Measurements from ENCODE around the gene NPAT. TPM values are rescaled to one million over a fixed set of nuclear protein-coding genes. Genes with fewer than 3 reads are reported as not detected.
A peak's percentile ranks its signal among the peaks of the same experiment; 100 is the strongest.

The NPAT gene
- total RNA-seq = 10 to 100 TPM; 28.7 to 29.2 TPM

- H3K36me3 Mint-ChIP-seq = peaks cover 12% of the 10 kb centered on the region
- H3K4me1 Mint-ChIP-seq (ENCODE audit: low read depth) = peaks cover 49% of the 10 kb centered on the region
- H3K4me3 Mint-ChIP-seq = no peak within 1 kb of the TSS
- H3K27ac Mint-ChIP-seq = no peak within 1 kb of the TSS
- no peaks in the 10 kb centered on the region for H3K9me3 Mint-ChIP-seq
- ChIA-PET POLR2A (interaction anchor here (0.7 to 5.7 kb wide), 17 partner anchors 9 to 275 kb away, joined by 3 to 62 read pairs (median 4); partner anchors contain the start of gene POGLUT3), CTCF (interaction anchor here (0.6 to 2.7 kb wide), 14 partner anchors 8 to 370 kb away, joined by 3 to 19 read pairs (median 4); partner anchors contain the start of genes CUL5 and EXPH5)
- no peaks in the 10 kb centered on the region for H3K27me3 Mint-ChIP-seq
- intact Hi-C loops (cut with micrococcal nuclease) = loop anchor here (1.0 to 5.0 kb wide), 15 partner anchors 22 to 660 kb away; partner anchors contain the start of genes ACAT1, C11orf65, CUL5 and EXPH5
- DNase-seq = peak; percentile 99
Measured at GRCh38 chr11:108222574-108223347, at the start of gene NPAT, which contains the start of gene ATM. NPAT (minus strand) TSS chr11:108222638; CDS start chr11:108222536, 102 bp downstream. ATM (plus strand) TSS chr11:108223067; CDS start chr11:108227625, 4,558 bp downstream.

GRCh38 chr11:108269583-108269982 is 47.1 kb upstream of the NPAT start:
- Mint-ChIP-seq H3K27ac (no peak overlapping the region), H3K36me3 (peaks cover 34% of the 10 kb centered on the region), H3K9me3 (peaks cover 14% of the 10 kb centered on the region), H3K27me3 (no peaks in the 10 kb centered on the region), H3K4me3 (no peak overlapping the region), H3K4me1 (ENCODE audit: low read depth) (peaks cover 35% of the 10 kb centered on the region)
- no peak for DNase-seq
- CTCF ChIA-PET = no interaction called here
- intact Hi-C loops (cut with micrococcal nuclease) = no loop called here
- POLR2A ChIA-PET = no interaction called here

GRCh38 chr11:108253176-108253575 is 30.7 kb upstream of the NPAT start:
- intact Hi-C loops (cut with micrococcal nuclease) = no loop called here
- CTCF ChIA-PET = interaction anchor here (1.1 kb wide), 1 partner anchor 13 kb away, joined by 4 read pairs; no protein-coding TSS in a partner anchor
- Mint-ChIP-seq H3K4me3 (no peak overlapping the region), H3K27me3 (no peaks in the 10 kb centered on the region), H3K4me1 (ENCODE audit: low read depth) (peaks cover 36% of the 10 kb centered on the region), H3K27ac (no peak overlapping the region), H3K36me3 (peaks cover 26% of the 10 kb centered on the region), H3K9me3 (no peaks in the 10 kb centered on the region)
- DNase-seq = no peak
- POLR2A ChIA-PET = no interaction called here

DNA sequence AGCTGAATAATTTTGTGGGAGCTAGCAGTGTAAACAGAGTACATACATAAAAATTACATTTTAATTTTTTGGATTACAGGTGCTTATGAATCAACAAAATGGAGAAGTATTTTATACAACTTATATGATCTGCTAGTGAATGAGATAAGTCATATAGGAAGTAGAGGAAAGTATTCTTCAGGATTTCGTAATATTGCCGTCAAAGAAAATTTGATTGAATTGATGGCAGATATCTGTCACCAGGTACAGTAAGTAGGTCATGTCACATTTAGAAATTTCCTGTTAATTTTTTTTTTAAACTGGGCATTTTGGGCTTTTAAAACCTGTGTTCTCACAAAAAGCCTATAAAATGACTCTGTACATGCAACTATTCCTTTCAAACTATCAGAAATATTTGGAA is 24.4 kb upstream of the NPAT start:
- no peaks in the 10 kb centered on the region for H3K27me3 Mint-ChIP-seq
- peaks cover 13% of the 10 kb centered on the region for H3K36me3 Mint-ChIP-seq
- CTCF ChIA-PET = interaction anchor here (1.0 kb wide), 1 partner anchor 24 kb away, joined by 3 read pairs; the partner anchor contains the start of genes ATM and NPAT
- peaks cover 60% of the 10 kb centered on the region for H3K4me1 Mint-ChIP-seq (ENCODE audit: low read depth)
- H3K9me3 Mint-ChIP-seq = no peaks in the 10 kb centered on the region
- no peak for DNase-seq
- intact Hi-C loops (cut with micrococcal nuclease) = no loop called here
- H3K27ac Mint-ChIP-seq = no peak overlapping the region
- POLR2A ChIA-PET = no interaction called here
- H3K4me3 Mint-ChIP-seq = no peak overlapping the region

DNA sequence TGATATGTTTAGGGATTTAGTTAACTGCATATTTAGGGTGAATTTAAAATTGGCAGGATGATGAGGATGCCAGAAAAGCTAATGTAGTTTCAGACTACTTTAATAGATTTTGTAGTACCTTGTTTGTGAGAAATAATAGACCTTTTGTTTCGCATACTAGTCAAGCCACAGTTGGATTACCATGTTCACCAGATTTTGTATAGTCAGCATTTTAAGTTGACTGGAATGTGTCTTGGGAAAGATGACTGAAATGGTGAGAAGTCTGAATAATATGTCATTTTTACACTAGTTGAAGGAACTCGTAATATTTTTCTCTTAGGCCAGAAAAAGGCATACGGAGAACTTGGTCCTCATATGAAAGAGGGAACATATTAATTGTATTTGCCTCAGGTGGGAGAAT is 23.9 kb upstream of the NPAT start:
- no peaks in the 10 kb centered on the region for H3K27me3 Mint-ChIP-seq
- no peak for DNase-seq
- ChIA-PET POLR2A (interaction anchor here (2.2 kb wide), 1 partner anchor 23 kb away, joined by 9 read pairs; the partner anchor contains the start of gene ATM), CTCF (interaction anchor here (0.7 to 1.0 kb wide), 2 partner anchors 11 to 23 kb away, joined by 3 to 4 read pairs; partner anchors contain the start of genes ATM and NPAT)
- intact Hi-C loops (cut with micrococcal nuclease) = no loop called here
- H3K9me3 Mint-ChIP-seq = no peaks in the 10 kb centered on the region
- H3K27ac Mint-ChIP-seq = no peak overlapping the region
- peaks cover 13% of the 10 kb centered on the region for H3K36me3 Mint-ChIP-seq
- no peak overlapping the region for H3K4me3 Mint-ChIP-seq
- H3K4me1 Mint-ChIP-seq (ENCODE audit: low read depth) = peaks cover 61% of the 10 kb centered on the region

GRCh38 chr11:108242422-108242821 is 20.0 kb upstream of the NPAT start:
- intact Hi-C loops (cut with micrococcal nuclease) = loop anchor here (5.0 kb wide), 1 partner anchor 255 kb away; the partner anchor contains the start of gene POGLUT3
- Mint-ChIP-seq H3K4me3 (no peak overlapping the region), H3K4me1 (ENCODE audit: low read depth) (peaks cover 78% of the 10 kb centered on the region), H3K27me3 (no peaks in the 10 kb centered on the region), H3K27ac (peak overlapping the region; percentile 46), H3K9me3 (no peaks in the 10 kb centered on the region), H3K36me3 (peaks cover 4% of the 10 kb centered on the region)
- ChIA-PET CTCF (interaction anchor here (0.9 kb wide), 1 partner anchor 19 kb away, joined by 3 read pairs; the partner anchor contains the start of genes ATM and NPAT), POLR2A (interaction anchor here (4.1 kb wide), 1 partner anchor 19 kb away, joined by 41 read pairs; the partner anchor contains the start of genes ATM and NPAT)
- DNase-seq = peak; percentile 32

GRCh38 chr11:108241330-108242037 is 19.0 kb upstream of the NPAT start:
- Mint-ChIP-seq H3K27me3 (no peaks in the 10 kb centered on the region), H3K36me3 (peaks cover 7% of the 10 kb centered on the region), H3K27ac (peak overlapping the region; percentile 46), H3K4me3 (peak overlapping the region; percentile 41), H3K9me3 (no peaks in the 10 kb centered on the region), H3K4me1 (ENCODE audit: low read depth) (peaks cover 79% of the 10 kb centered on the region)
- intact Hi-C loops (cut with micrococcal nuclease) = loop anchor here (1.0 to 5.0 kb wide), 6 partner anchors 8 to 256 kb away; partner anchors contain the start of genes C11orf65 and POGLUT3
- DNase-seq = peak; percentile 63
- ChIA-PET POLR2A (interaction anchor here (0.7 to 4.1 kb wide), 3 partner anchors 18 to 230 kb away, joined by 3 to 41 read pairs (median 5); partner anchors contain the start of genes ATM and NPAT), CTCF (interaction anchor here (1.0 to 1.9 kb wide), 3 partner anchors 9 to 19 kb away, joined by 3 to 12 read pairs (median 3); partner anchors contain the start of genes ATM and NPAT)

DNA sequence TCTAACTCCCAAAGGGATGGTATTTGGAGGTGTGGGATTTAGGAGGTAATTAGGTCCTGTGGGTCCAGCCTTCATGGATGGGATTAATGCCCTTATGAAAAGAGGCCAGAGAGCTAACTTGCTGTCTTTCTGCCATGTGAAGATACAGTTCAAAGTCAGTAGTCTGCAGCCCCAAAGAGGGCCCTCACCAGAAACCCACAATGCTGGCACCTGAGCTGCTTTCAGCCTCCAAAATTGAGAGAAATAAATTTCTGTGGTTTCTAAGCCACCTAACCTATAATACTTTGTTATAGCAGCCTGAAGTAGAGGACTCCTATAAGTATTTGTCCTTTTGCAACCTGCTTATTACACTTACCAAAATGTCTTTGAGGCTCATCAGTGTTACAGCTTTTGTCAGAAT is 16.6 kb upstream of the NPAT start:
- intact Hi-C loops (cut with micrococcal nuclease) = loop anchor here (5.0 kb wide), 1 partner anchor 33 kb away; no protein-coding TSS in a partner anchor
- POLR2A ChIA-PET = interaction anchor here (0.7 to 4.1 kb wide), 3 partner anchors 11 to 42 kb away, joined by 3 to 41 read pairs (median 4); partner anchors contain the start of genes ATM and NPAT

GRCh38 chr11:108237058-108237481 is 14.6 kb upstream of the NPAT start:
- peaks cover 18% of the 10 kb centered on the region for H3K36me3 Mint-ChIP-seq

More for the DNA sequence above, 16.6 kb upstream of the NPAT start:
- H3K27me3 Mint-ChIP-seq = no peaks in the 10 kb centered on the region
- CTCF ChIA-PET = interaction anchor here (1.9 kb wide), 1 partner anchor 16 kb away, joined by 10 read pairs; the partner anchor contains the start of genes ATM and NPAT
- no peak overlapping the region for H3K27ac Mint-ChIP-seq
- H3K4me3 Mint-ChIP-seq = no peak overlapping the region
- H3K9me3 Mint-ChIP-seq = no peaks in the 10 kb centered on the region
- DNase-seq = no peak
- H3K36me3 Mint-ChIP-seq = peaks cover 13% of the 10 kb centered on the region
- peaks cover 72% of the 10 kb centered on the region for H3K4me1 Mint-ChIP-seq (ENCODE audit: low read depth)

DNA sequence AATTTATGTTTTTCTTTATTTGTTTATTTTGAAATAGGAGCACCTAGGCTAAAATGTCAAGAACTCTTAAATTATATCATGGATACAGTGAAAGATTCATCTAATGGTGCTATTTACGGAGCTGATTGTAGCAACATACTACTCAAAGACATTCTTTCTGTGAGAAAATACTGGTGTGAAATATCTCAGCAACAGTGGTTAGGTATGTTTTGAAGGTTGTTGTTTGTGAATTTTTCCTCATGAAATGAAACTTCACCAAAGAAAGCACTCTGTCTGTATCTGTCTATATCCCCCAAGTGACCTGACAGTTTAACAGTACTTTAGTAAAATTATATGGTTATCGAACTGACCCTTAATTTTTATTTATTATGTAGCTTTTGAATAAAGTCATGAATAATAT is 13.2 kb upstream of the NPAT start:
- POLR2A ChIA-PET = interaction anchor here (0.6 to 2.6 kb wide), 2 partner anchors 11 to 26 kb away, joined by 4 to 62 read pairs; partner anchors contain the start of genes ATM and NPAT
- peaks cover 23% of the 10 kb centered on the region for H3K36me3 Mint-ChIP-seq
- H3K4me1 Mint-ChIP-seq (ENCODE audit: low read depth) = peaks cover 71% of the 10 kb centered on the region
- H3K27me3 Mint-ChIP-seq = no peaks in the 10 kb centered on the region
- peak overlapping the region; percentile 31 for H3K4me3 Mint-ChIP-seq
- peak overlapping the region; percentile 76 for H3K27ac Mint-ChIP-seq
- CTCF ChIA-PET = interaction anchor here (3.3 kb wide), 1 partner anchor 10 kb away, joined by 19 read pairs; no protein-coding TSS in a partner anchor
- intact Hi-C loops (cut with micrococcal nuclease) = loop anchor here (1.0 to 5.0 kb wide), 5 partner anchors 11 to 67 kb away; no protein-coding TSS in a partner anchor
- DNase-seq = no peak
- no peaks in the 10 kb centered on the region for H3K9me3 Mint-ChIP-seq

More at GRCh38 chr11:108237058-108237481, 14.6 kb upstream of the NPAT start:
- intact Hi-C loops (cut with micrococcal nuclease) = loop anchor here (1.0 to 5.0 kb wide), 3 partner anchors 35 to 384 kb away; no protein-coding TSS in a partner anchor
- no peak for DNase-seq
- H3K4me3 Mint-ChIP-seq = peak overlapping the region; percentile 31
- no peaks in the 10 kb centered on the region for H3K9me3 Mint-ChIP-seq
- CTCF ChIA-PET = interaction anchor here (0.6 to 3.3 kb wide), 8 partner anchors 8 to 482 kb away, joined by 3 to 19 read pairs (median 4); partner anchors contain the start of genes ATM and NPAT
- peak overlapping the region; percentile 76 for H3K27ac Mint-ChIP-seq
- H3K4me1 Mint-ChIP-seq (ENCODE audit: low read depth) = peaks cover 72% of the 10 kb centered on the region
- no peaks in the 10 kb centered on the region for H3K27me3 Mint-ChIP-seq
- POLR2A ChIA-PET = interaction anchor here (1.2 to 2.6 kb wide), 3 partner anchors 9 to 40 kb away, joined by 3 to 62 read pairs (median 4); partner anchors contain the start of genes ATM and NPAT

- no peaks in the 10 kb centered on the region for H3K27me3 Mint-ChIP-seq
- H3K4me3 Mint-ChIP-seq = no peak overlapping the region
- H3K9me3 Mint-ChIP-seq = no peaks in the 10 kb centered on the region
- H3K4me1 Mint-ChIP-seq (ENCODE audit: low read depth) = peaks cover 69% of the 10 kb centered on the region
- CTCF ChIA-PET = interaction anchor here (3.3 kb wide), 1 partner anchor 9 kb away, joined by 19 read pairs; no protein-coding TSS in a partner anchor
- DNase-seq = no peak
- POLR2A ChIA-PET = interaction anchor here (0.6 to 1.6 kb wide), 2 partner anchors 10 to 25 kb away, joined by 3 to 4 read pairs; no protein-coding TSS in a partner anchor
- no peak overlapping the region for H3K27ac Mint-ChIP-seq
- intact Hi-C loops (cut with micrococcal nuclease) = loop anchor here (5.0 kb wide), 1 partner anchor 37 kb away; no protein-coding TSS in a partner anchor
- peaks cover 23% of the 10 kb centered on the region for H3K36me3 Mint-ChIP-seq
Measured at GRCh38 chr11:108235192-108235591, 12.8 kb upstream of the NPAT start.
